ENCODE measurements around the gene CLK4.

Gene CLK4

DNA sequence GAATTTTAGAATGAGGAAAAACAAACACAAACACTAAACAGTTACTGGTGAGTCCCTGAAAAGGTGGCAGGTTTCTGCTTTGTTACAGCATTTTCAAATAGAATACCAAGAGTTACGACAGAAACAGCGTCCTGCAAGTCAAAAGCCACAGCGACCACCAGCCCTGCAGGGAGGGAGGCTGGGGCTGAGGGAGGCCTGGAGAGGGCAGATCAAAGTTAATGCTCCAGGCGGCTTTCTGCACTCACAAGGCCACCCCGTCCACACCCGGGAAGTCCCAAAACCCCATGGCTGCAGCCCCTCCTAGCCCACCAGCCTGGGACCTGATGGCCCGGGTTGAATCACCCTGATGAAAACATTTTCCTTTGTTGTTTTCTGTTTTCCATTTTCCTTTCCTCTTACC lies 65.9 kb downstream of the CLK4 start:
- Histone ChIP-seq H3K4me3 (ENCODE audit: low read depth, low read length) (no peak overlapping the region), H3K9me3 (ENCODE audit: control insufficient read depth, insufficient read depth, low read length) (no peaks in the 10 kb centered on the region), H3K9ac (ENCODE audit: low read depth, low read length) (no peak overlapping the region), H3K36me3 (ENCODE audit: control insufficient read depth, insufficient read depth, low read length) (no peaks in the 10 kb centered on the region), H3K4me1 (ENCODE audit: control insufficient read depth, insufficient read depth, low read length) (peaks cover 25% of the 10 kb centered on the region), H3K27me3 (ENCODE audit: control insufficient read depth, insufficient read depth, low read length) (no peaks in the 10 kb centered on the region)

DNA sequence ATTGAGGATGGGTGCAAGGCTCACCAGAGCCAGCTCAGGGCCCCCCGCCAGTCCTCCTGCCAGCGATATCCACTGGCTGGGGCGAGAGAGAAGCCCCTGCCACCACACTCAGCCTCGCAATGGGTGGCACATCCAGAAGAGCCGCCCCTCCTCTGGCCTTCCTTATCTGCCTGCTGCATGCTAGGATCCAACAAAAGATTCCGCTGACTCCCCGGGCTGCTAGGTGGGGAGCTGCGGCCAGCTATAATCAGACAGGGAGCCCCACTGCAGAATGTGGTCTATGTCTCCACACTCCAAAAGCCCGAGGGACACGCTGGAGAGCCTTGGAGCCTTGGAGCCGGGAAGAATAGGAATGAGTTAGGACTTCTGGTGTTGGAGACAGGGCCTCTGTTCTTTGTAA lies 69.4 kb downstream of the CLK4 start:
- Histone ChIP-seq H3K9me3 (ENCODE audit: control insufficient read depth, insufficient read depth, low read length) (no peaks in the 10 kb centered on the region), H3K36me3 (ENCODE audit: control insufficient read depth, insufficient read depth, low read length) (no peaks in the 10 kb centered on the region), H3K4me3 (ENCODE audit: low read depth, low read length) (no peak overlapping the region), H3K27me3 (ENCODE audit: control insufficient read depth, insufficient read depth, low read length) (no peaks in the 10 kb centered on the region), H3K9ac (ENCODE audit: low read depth, low read length) (no peak overlapping the region), H3K4me1 (ENCODE audit: control insufficient read depth, insufficient read depth, low read length) (peaks cover 14% of the 10 kb centered on the region)

- no peaks in the 10 kb centered on the region for H3K9me3 ChIP-seq (ENCODE audit: control insufficient read depth, insufficient read depth, low read length)
- H3K27me3 ChIP-seq (ENCODE audit: control insufficient read depth, insufficient read depth, low read length), result no peaks in the 10 kb centered on the region
- H3K4me3 ChIP-seq (ENCODE audit: low read depth, low read length), result no peak overlapping the region
- H3K9ac ChIP-seq (ENCODE audit: low read depth, low read length), result no peak overlapping the region
- peaks cover 5% of the 10 kb centered on the region for H3K4me1 ChIP-seq (ENCODE audit: control insufficient read depth, insufficient read depth, low read length)
- H3K36me3 ChIP-seq (ENCODE audit: control insufficient read depth, insufficient read depth, low read length), result no peaks in the 10 kb centered on the region
Measured at GRCh38 chr5:178555771-178556211, 71.1 kb downstream of the CLK4 start.

DNA sequence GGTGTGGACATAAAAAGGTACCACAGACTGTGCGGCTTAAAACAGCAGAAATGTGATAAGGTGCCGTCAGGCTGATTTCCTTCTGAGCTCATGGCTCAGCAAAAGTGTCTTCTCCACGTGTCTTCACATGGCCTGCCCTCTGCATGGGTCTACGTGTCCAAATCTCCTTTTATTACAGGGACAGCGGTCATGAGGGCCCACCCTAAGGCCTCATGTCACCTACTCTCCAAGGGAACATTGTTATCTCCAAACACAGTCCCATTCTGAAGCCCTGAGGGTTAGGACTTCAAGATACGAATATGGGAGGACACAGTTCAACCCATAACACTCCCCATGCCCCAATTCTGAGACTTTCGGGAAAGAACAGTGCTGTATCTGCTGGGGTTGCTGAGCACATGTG lies 71.8 kb downstream of the CLK4 start:
- Histone ChIP-seq H3K36me3 (ENCODE audit: control insufficient read depth, insufficient read depth, low read length) (no peaks in the 10 kb centered on the region), H3K4me1 (ENCODE audit: control insufficient read depth, insufficient read depth, low read length) (peaks cover 3% of the 10 kb centered on the region), H3K27me3 (ENCODE audit: control insufficient read depth, insufficient read depth, low read length) (no peaks in the 10 kb centered on the region), H3K9ac (ENCODE audit: low read depth, low read length) (no peak overlapping the region), H3K4me3 (ENCODE audit: low read depth, low read length) (no peak overlapping the region), H3K9me3 (ENCODE audit: control insufficient read depth, insufficient read depth, low read length) (no peaks in the 10 kb centered on the region)

- H3K9me3 ChIP-seq (ENCODE audit: control insufficient read depth, insufficient read depth, low read length), result no peaks in the 10 kb centered on the region
- no peaks in the 10 kb centered on the region for H3K27me3 ChIP-seq (ENCODE audit: control insufficient read depth, insufficient read depth, low read length)
- H3K9ac ChIP-seq (ENCODE audit: low read depth, low read length), result no peak overlapping the region
- peaks cover 3% of the 10 kb centered on the region for H3K4me1 ChIP-seq (ENCODE audit: control insufficient read depth, insufficient read depth, low read length)
- H3K36me3 ChIP-seq (ENCODE audit: control insufficient read depth, insufficient read depth, low read length), result no peaks in the 10 kb centered on the region
- H3K4me3 ChIP-seq (ENCODE audit: low read depth, low read length), result no peak overlapping the region
Measured at GRCh38 chr5:178554311-178554710, 72.5 kb downstream of the CLK4 start.

DNA sequence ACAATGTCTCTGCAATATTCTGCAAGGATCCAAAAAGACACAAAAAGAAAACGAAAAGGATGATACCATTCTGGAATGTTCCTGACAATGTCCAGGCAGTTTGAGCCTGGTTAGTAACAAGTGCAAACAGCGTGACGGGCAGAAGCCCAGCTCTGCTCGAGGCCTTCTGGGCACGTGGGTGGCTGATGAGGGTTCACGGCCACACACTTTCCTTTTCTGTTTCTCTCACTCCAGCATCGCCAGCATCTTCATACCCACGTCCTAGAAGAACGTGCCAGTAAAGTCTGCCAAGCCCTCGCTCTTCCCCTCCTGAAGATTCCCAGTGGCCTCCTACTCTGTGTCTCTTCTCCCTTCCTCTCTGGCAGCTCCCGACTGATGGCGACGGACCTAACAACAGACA lies 73.3 kb downstream of the CLK4 start:
- H3K27me3 ChIP-seq (ENCODE audit: control insufficient read depth, insufficient read depth, low read length), result no peaks in the 10 kb centered on the region
- no peak overlapping the region for H3K9ac ChIP-seq (ENCODE audit: low read depth, low read length)
- H3K9me3 ChIP-seq (ENCODE audit: control insufficient read depth, insufficient read depth, low read length), result no peaks in the 10 kb centered on the region
- H3K4me1 ChIP-seq (ENCODE audit: control insufficient read depth, insufficient read depth, low read length), result peaks cover 3% of the 10 kb centered on the region
- H3K36me3 ChIP-seq (ENCODE audit: control insufficient read depth, insufficient read depth, low read length), result no peaks in the 10 kb centered on the region
- no peak overlapping the region for H3K4me3 ChIP-seq (ENCODE audit: low read depth, low read length)
